ENCODE results near the gene C2. TPM values are rescaled to one million over a fixed set of nuclear protein-coding genes. Genes with fewer than 3 reads are reported as not detected.
"Not testable (repeated sequence)": the region's sequence is repeated elsewhere in the genome, so short reads cannot be mapped to it uniquely, and the experiment has no call there.

Gene C2
- total and polyA plus RNA-seq, 2 donors (not counting 1 experiment from before 2014, with no cell fraction given), result 0.28 to 3.4 TPM

DNA sequence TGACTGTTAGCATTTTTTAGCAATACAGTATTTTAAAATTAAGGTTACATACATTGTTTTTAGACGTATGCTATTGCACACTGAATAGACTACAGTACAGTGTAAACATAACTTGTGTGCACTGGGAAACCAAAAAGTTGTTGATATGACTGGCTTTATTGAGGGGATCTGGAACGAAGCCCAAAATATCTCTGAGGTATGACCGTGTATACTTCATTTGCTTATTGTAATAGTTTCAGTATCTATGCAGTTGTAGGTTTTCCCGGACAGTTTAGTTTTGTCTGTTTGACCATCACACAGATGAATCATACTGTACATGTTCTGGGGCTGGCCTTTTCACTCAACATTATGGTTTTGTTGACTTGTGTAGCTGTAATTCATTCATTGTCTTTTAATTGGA lies 18.7 kb upstream of the C2 start:
- Histone ChIP-seq H2AFZ (ENCODE audit: insufficient read depth, low read depth, low read length, poor library complexity, severe bottlenecking) (no peak overlapping the region), H3K9me3 (ENCODE audit: control extremely low read depth in 1 of 3, control insufficient read depth in 2 of 3, insufficient read depth in 1 of 3, low read length in 2 of 3) (no peaks in the 10 kb centered on the region), H3K4me3 (ENCODE audit: control extremely low read depth in 1 of 5, extremely low read depth in 1 of 5, insufficient read depth in 1 of 5, low read depth in 2 of 5, low read length in 4 of 5) (no peak overlapping the region), H3K27ac (ENCODE audit: low read length in 2 of 2) (no peak overlapping the region), H3K4me2 (replicated peaks; ENCODE audit: low read depth, low read length, poor library complexity, severe bottlenecking) (no peak overlapping the region), H3K27me3 (replicated peaks in 1 of 4; ENCODE audit: control extremely low read depth in 1 of 4, control insufficient read depth in 3 of 4, insufficient read depth in 4 of 4, low read length in 3 of 4) (no peaks in the 10 kb centered on the region), H3K36me3 (replicated peaks in 1 of 2; ENCODE audit: control extremely low read depth in 1 of 2, control insufficient read depth in 1 of 2, extremely low read depth in 1 of 2, insufficient read depth in 2 of 2, low read length in 1 of 2) (no peaks in the 10 kb centered on the region), H4K20me1 (ENCODE audit: control insufficient read depth, insufficient read depth, low read length, poor library complexity, severe bottlenecking) (no peaks in the 10 kb centered on the region), H3K4me1 (ENCODE audit: control insufficient read depth in 2 of 2, insufficient read depth in 2 of 2, low read length in 2 of 2) (no peaks in the 10 kb centered on the region), H3K9ac (ENCODE audit: low read length) (no peak overlapping the region), H3K79me2 (ENCODE audit: control insufficient read depth, insufficient read depth, low read length) (no peaks in the 10 kb centered on the region)
- Mint-ChIP-seq H3K4me3 (no peak overlapping the region), H3K4me1 (peaks cover 1% of the 10 kb centered on the region), H3K27me3 (peaks cover 13% of the 10 kb centered on the region), H3K27ac (no peak overlapping the region), H3K9me3 (ENCODE audit: insufficient read depth) (no peaks in the 10 kb centered on the region)
- WGBS (ENCODE audit: insufficient coverage), result 63% methylated on average over 2 of the region's 4 CpGs
- ChIA-PET CTCF (no interaction called here), POLR2A (no interaction called here)
- intact Hi-C loops (cut with micrococcal nuclease), result no loop called here
- DNase-seq, result no peak
- TF ChIP-seq, protein P1, sequence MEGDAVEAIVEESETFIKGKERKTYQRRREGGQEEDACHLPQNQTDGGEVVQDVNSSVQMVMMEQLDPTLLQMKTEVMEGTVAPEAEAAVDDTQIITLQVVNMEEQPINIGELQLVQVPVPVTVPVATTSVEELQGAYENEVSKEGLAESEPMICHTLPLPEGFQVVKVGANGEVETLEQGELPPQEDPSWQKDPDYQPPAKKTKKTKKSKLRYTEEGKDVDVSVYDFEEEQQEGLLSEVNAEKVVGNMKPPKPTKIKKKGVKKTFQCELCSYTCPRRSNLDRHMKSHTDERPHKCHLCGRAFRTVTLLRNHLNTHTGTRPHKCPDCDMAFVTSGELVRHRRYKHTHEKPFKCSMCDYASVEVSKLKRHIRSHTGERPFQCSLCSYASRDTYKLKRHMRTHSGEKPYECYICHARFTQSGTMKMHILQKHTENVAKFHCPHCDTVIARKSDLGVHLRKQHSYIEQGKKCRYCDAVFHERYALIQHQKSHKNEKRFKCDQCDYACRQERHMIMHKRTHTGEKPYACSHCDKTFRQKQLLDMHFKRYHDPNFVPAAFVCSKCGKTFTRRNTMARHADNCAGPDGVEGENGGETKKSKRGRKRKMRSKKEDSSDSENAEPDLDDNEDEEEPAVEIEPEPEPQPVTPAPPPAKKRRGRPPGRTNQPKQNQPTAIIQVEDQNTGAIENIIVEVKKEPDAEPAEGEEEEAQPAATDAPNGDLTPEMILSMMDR (IDR thresholded peaks at IDR 0.05), result no peak
- no peak for TF ChIP-seq EZH2 (IDR thresholded peaks at IDR 0.05; ENCODE audit: borderline replicate concordance, insufficient read depth, low read depth, low read length, poor library complexity, severe bottlenecking)
- no peak for ATAC-seq (ENCODE audit: low read depth)

DNA sequence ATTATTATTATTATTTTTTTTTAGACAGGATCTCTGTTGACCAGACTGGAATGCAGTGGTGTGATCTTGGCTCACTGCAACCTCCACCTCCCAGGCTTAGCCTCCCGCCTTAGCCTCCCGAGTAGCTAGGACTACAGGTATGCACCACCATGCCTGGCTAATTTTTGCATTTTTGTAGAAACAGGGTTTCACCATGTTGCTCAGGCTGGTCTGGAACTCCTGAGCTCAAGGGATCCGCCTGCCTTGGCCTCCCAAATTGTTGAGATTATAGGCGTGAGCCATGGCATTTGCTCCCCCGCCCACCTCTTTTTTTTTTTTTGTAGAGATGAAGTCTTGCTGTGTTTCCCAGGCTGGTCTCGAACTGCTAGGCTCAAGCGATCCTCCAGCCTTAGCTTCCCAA lies 18.2 kb upstream of the C2 start:
- ATAC-seq (ENCODE audit: low read depth); H3K4me3 Mint-ChIP-seq; H3K36me3 ChIP-seq (replicated peaks in 1 of 2; ENCODE audit: control extremely low read depth in 1 of 2, control insufficient read depth in 1 of 2, extremely low read depth in 1 of 2, insufficient read depth in 2 of 2, low read length in 1 of 2); H3K9me3 Mint-ChIP-seq (ENCODE audit: insufficient read depth); H3K79me2 ChIP-seq (ENCODE audit: control insufficient read depth, insufficient read depth, low read length); H3K9me3 ChIP-seq (ENCODE audit: control extremely low read depth in 1 of 3, control insufficient read depth in 2 of 3, insufficient read depth in 1 of 3, low read length in 2 of 3); intact Hi-C loops (cut with micrococcal nuclease); H3K4me2 ChIP-seq (replicated peaks; ENCODE audit: low read depth, low read length, poor library complexity, severe bottlenecking); H3K9ac ChIP-seq (ENCODE audit: low read length); H3K4me3 ChIP-seq (ENCODE audit: control extremely low read depth in 1 of 5, extremely low read depth in 1 of 5, insufficient read depth in 1 of 5, low read depth in 2 of 5, low read length in 4 of 5); H3K4me1 ChIP-seq (ENCODE audit: control insufficient read depth in 2 of 2, insufficient read depth in 2 of 2, low read length in 2 of 2); H3K27ac Mint-ChIP-seq; H3K27ac ChIP-seq (ENCODE audit: low read length in 2 of 2); H3K4me1 Mint-ChIP-seq; POLR2A ChIA-PET; H4K20me1 ChIP-seq (ENCODE audit: control insufficient read depth, insufficient read depth, low read length, poor library complexity, severe bottlenecking); H3K27me3 ChIP-seq (replicated peaks in 1 of 4; ENCODE audit: control extremely low read depth in 1 of 4, control insufficient read depth in 3 of 4, insufficient read depth in 4 of 4, low read length in 3 of 4); DNase-seq; H2AFZ ChIP-seq (ENCODE audit: insufficient read depth, low read depth, low read length, poor library complexity, severe bottlenecking): not testable (repeated sequence)
- peaks cover 13% of the 10 kb centered on the region for H3K27me3 Mint-ChIP-seq
- 93% methylated on average over 5 of the region's 7 CpGs for WGBS (ENCODE audit: insufficient coverage)
- CTCF ChIA-PET, result interaction anchor here (0.6 kb wide), 1 partner anchor 1778 kb away, joined by 3 read pairs; no protein-coding TSS in a partner anchor

Data from B cell (primary cell).